ENCODE results near the gene PRKAR1B.

GRCh38 chr7:747186-747585 is 20.1 kb upstream of the PRKAR1B start:
- TF ChIP-seq GATA2 (IDR thresholded peaks at IDR 0.05; ENCODE audit: low read depth, low read length) (no peak), GATA3 (IDR thresholded peaks at IDR 0.05; ENCODE audit: low read depth, low read length) (no peak)

All from SH-SY5Y (cell line).